Endothelial cell of hepatic sinusoid (primary cell): ENCODE data around the gene TEAD1.

Experiments
- in situ Hi-C: cut with HindIII; loops from 2 replicates; pipeline ENCODE4 v1.10.0; 2017; ENCODE audit warnings: low sequenced_read_pairs

TEAD1 gene

GRCh38 chr11:12728417-12728816, 54.2 kb downstream of the TEAD1 start:
- in situ Hi-C loops, result no loop called here

- in situ Hi-C loops, result no loop called here
These were observed 55.7 kb downstream of the TEAD1 start for GRCh38 chr11:12729941-12730340.

- in situ Hi-C loops, result no loop called here
These were observed 57.7 kb downstream of the TEAD1 start for GRCh38 chr11:12731841-12732336.

- in situ Hi-C loops, result no loop called here
These were observed 58.9 kb downstream of the TEAD1 start for GRCh38 chr11:12733091-12733490.

GRCh38 chr11:12734625-12735024, 60.4 kb downstream of the TEAD1 start:
- in situ Hi-C loops, result no loop called here

GRCh38 chr11:12735262-12735661, 61.0 kb downstream of the TEAD1 start:
- in situ Hi-C loops, result no loop called here

GRCh38 chr11:12737024-12737423, 62.8 kb downstream of the TEAD1 start:
- in situ Hi-C loops, result no loop called here

- in situ Hi-C loops, result no loop called here
These were observed 67.5 kb downstream of the TEAD1 start for GRCh38 chr11:12741671-12742216.

GRCh38 chr11:12743834-12744449, 69.7 kb downstream of the TEAD1 start:
- in situ Hi-C loops, result no loop called here

- in situ Hi-C loops, result no loop called here
These were observed 70.7 kb downstream of the TEAD1 start for GRCh38 chr11:12744826-12745502.

GRCh38 chr11:12745787-12746186, 71.6 kb downstream of the TEAD1 start:
- in situ Hi-C loops, result no loop called here

GRCh38 chr11:12746593-12747097, 72.4 kb downstream of the TEAD1 start:
- in situ Hi-C loops, result no loop called here

- in situ Hi-C loops, result no loop called here
These were observed 74.3 kb downstream of the TEAD1 start for GRCh38 chr11:12748561-12748960.

- in situ Hi-C loops, result no loop called here
These were observed 75.2 kb downstream of the TEAD1 start for GRCh38 chr11:12749442-12749841.

GRCh38 chr11:12750181-12750580, 76.0 kb downstream of the TEAD1 start:
- in situ Hi-C loops, result no loop called here

GRCh38 chr11:12752868-12753524, 78.8 kb downstream of the TEAD1 start:
- in situ Hi-C loops, result no loop called here

- in situ Hi-C loops, result no loop called here
These were observed 79.8 kb downstream of the TEAD1 start for GRCh38 chr11:12754021-12754420.

- in situ Hi-C loops, result no loop called here
These were observed 80.5 kb downstream of the TEAD1 start for GRCh38 chr11:12754582-12755234.

- in situ Hi-C loops, result no loop called here
These were observed 81.6 kb downstream of the TEAD1 start for GRCh38 chr11:12755510-12756453.

GRCh38 chr11:12756454-12756806, 82.2 kb downstream of the TEAD1 start:
- in situ Hi-C loops, result no loop called here
